Measurements from ENCODE around the gene TARDBP.
"Not testable (repeated sequence)": the region's sequence is repeated elsewhere in the genome, so short reads cannot be mapped to it uniquely, and the experiment has no call there.

The TARDBP gene

DNA sequence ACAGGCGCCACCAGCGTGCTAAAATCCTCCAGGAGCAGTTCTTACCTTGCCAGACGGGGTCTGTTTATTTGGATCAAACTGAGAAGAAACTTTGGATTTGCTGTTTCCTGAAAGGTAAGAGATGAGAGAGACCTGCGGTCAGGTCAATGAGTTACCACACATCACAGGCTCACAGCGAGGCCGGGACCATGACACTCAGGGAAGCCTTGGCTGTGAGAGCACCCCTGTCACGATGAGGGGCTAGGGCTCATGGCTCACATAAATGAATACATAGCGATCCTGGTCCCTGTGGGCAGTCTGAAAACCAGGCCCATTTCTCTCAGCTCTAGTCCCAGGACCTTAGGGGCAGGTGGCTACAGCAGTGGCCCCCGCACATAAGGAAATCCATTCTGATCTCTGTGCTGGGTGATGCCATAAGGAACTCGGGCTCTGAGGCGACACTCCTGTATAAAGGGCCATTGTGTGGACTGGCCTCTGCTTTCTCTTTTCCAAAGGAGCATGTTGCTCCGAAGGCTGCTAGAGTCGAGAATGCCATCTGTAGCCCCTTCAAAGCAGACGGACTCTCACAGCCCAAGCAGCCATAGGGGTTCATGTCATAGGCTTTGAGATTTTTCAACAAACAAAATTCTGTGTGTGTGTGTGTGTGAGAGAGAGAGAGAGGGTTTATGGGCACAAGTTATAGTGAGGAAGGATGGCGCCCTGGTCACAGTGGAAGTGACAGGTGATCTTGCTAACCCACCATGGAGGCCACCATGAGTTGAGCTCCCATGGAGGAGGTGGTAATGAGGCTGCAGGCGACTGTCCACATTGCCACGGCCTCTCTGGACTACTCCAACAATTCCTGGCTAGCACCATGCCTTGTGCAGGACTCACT, 56.4 kb downstream of the TARDBP start:
- Histone ChIP-seq H3K27me3 (no peaks in the 10 kb centered on the region), H3K9me3 (no peaks in the 10 kb centered on the region), H3K4me3 (no peak overlapping the region), H3K36me3 (peaks cover 70 to 100% (median 90%) of the 10 kb centered on the region in 3 donors), H3K27ac (no peak overlapping the region), H3K4me1 (no peaks in the 10 kb centered on the region)
- peak in 1 of 2 donors; percentile 48 for DNase-seq
- intact Hi-C loops (cut with DNase I; ENCODE audit: low total_unique reads), result no loop called here
- TF ChIP-seq, protein P1, sequence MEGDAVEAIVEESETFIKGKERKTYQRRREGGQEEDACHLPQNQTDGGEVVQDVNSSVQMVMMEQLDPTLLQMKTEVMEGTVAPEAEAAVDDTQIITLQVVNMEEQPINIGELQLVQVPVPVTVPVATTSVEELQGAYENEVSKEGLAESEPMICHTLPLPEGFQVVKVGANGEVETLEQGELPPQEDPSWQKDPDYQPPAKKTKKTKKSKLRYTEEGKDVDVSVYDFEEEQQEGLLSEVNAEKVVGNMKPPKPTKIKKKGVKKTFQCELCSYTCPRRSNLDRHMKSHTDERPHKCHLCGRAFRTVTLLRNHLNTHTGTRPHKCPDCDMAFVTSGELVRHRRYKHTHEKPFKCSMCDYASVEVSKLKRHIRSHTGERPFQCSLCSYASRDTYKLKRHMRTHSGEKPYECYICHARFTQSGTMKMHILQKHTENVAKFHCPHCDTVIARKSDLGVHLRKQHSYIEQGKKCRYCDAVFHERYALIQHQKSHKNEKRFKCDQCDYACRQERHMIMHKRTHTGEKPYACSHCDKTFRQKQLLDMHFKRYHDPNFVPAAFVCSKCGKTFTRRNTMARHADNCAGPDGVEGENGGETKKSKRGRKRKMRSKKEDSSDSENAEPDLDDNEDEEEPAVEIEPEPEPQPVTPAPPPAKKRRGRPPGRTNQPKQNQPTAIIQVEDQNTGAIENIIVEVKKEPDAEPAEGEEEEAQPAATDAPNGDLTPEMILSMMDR (IDR thresholded peaks at IDR 0.05), result no peak

DNA sequence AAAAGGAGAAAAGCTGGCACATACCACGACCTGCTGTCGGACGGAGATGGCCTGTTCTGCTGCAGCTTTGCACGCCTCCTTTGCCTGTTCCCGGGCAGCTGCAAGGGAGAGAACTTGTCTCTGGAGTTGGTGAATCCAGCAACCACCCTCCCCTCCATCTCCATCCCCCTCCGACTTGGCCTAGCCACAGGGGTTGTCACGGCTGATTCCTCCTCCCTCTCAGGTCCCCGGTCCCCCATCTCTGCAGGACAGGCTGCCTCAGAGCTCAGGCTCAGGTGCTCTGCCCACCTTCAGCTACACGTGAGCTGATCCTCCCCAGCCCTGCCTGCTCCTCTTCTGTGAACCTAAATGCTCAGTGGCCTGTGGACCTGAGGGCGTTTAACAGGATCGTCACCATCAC, 58.4 kb downstream of the TARDBP start:
- peak in 1 of 2 donors; percentile 37 for DNase-seq
- Histone ChIP-seq H3K4me3 (no peak overlapping the region), H3K27ac (no peak overlapping the region), H3K9me3 (no peaks in the 10 kb centered on the region), H3K4me1 (no peaks in the 10 kb centered on the region), H3K36me3 (peaks cover 78 to 100% (median 97%) of the 10 kb centered on the region in 3 donors), H3K27me3 (no peaks in the 10 kb centered on the region)
- TF ChIP-seq, protein P1 (IDR thresholded peaks at IDR 0.05), result no peak
- intact Hi-C loops (cut with DNase I; ENCODE audit: low total_unique reads), result no loop called here

- intact Hi-C loops (cut with DNase I; ENCODE audit: low total_unique reads), result no loop called here
- Histone ChIP-seq H3K36me3 (peaks cover 80 to 100% (median 97%) of the 10 kb centered on the region in 3 donors), H3K4me1 (no peaks in the 10 kb centered on the region), H3K4me3 (no peak overlapping the region), H3K27me3 (no peaks in the 10 kb centered on the region), H3K9me3 (no peaks in the 10 kb centered on the region), H3K27ac (no peak overlapping the region)
- TF ChIP-seq, protein P1 (IDR thresholded peaks at IDR 0.05), result no peak
- peak in 1 of 2 donors; percentile 21 for DNase-seq
Observed at GRCh38 chr1:11071463-11072215, 59.2 kb downstream of the TARDBP start.

- no peaks in the 10 kb centered on the region for H3K27me3 ChIP-seq
Observed at GRCh38 chr1:11072216-11072917, 59.9 kb downstream of the TARDBP start.

DNA sequence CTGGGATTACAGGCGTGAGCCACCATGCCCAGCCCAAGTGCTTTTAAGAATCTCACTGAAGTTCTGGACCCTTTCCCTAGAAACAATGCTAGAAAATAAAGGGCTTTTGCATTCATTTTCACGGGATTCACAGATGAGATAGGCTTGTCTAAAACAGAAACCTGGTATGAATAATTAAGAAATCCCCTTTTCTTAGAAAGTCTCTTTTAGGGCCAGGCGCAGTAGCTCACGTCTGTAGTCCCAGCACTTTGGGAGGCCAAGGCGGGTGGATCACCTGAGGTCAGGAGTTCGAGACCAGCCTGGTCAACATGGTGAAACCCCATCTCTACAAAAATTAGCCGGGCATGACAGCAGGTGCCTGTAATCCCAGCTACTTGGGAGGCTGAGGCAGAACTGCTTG, 60.9 kb downstream of the TARDBP start:
- H3K9me3 ChIP-seq; H3K27me3 ChIP-seq; H3K27ac ChIP-seq; intact Hi-C loops (cut with DNase I; ENCODE audit: low total_unique reads); H3K4me1 ChIP-seq; H3K4me3 ChIP-seq: not testable (repeated sequence)
- peak in 1 of 2 donors; percentile 27 for DNase-seq
- H3K36me3 ChIP-seq, result peaks cover 81 to 99% (median 93%) of the 10 kb centered on the region in 3 donors

More at GRCh38 chr1:11072216-11072917, 59.9 kb downstream of the TARDBP start:
- H3K27ac ChIP-seq, result no peak overlapping the region
- H3K36me3 ChIP-seq, result peaks cover 84 to 100% (median 97%) of the 10 kb centered on the region in 3 donors
- intact Hi-C loops (cut with DNase I; ENCODE audit: low total_unique reads), result no loop called here
- DNase-seq, result no peak
- no peaks in the 10 kb centered on the region for H3K4me1 ChIP-seq
- no peaks in the 10 kb centered on the region for H3K9me3 ChIP-seq
- no peak overlapping the region for H3K4me3 ChIP-seq
- TF ChIP-seq, protein P1 (IDR thresholded peaks at IDR 0.05), result no peak
